NCI-H82 treated with DMSO at 0.1 percent for 48 hours (cell line): ENCODE results near the gene ESRP2.

Experiments
- DNase-seq: peaks from one replicate; lab custom pipeline; 2025; ENCODE audit not compliant: unreplicated experiment; lab: John Stamatoyannopoulos, UW

The ESRP2 gene

GRCh38 chr16:68242926-68243858, 7.3 kb upstream of the ESRP2 start:
- no peak for DNase-seq

- no peak for DNase-seq
Measured at GRCh38 chr16:68242085-68242484, 6.2 kb upstream of the ESRP2 start.

- DNase-seq, result no peak
Measured at GRCh38 chr16:68238029-68238345, 2.1 kb upstream of the ESRP2 start.

- peak; percentile 91 for DNase-seq
Measured at GRCh38 chr16:68237243-68238028, 1.5 kb upstream of the ESRP2 start.

- no peak for DNase-seq
Measured at GRCh38 chr16:68236826-68237242, 907 bp upstream of the ESRP2 start.

GRCh38 chr16:68236137-68236825, 354 bp upstream of the ESRP2 start:
- no peak for DNase-seq

GRCh38 chr16:68235108-68235886, 630 bp downstream of the ESRP2 start:
- DNase-seq, result no peak

- no peak for DNase-seq
Measured at GRCh38 chr16:68234188-68235107, 1.5 kb downstream of the ESRP2 start.

- no peak for DNase-seq
Measured at GRCh38 chr16:68233835-68234187, 2.1 kb downstream of the ESRP2 start.

GRCh38 chr16:68233085-68233834, 2.7 kb downstream of the ESRP2 start:
- DNase-seq, result peak; percentile 0

GRCh38 chr16:68232335-68232734, 3.6 kb downstream of the ESRP2 start:
- no peak for DNase-seq

GRCh38 chr16:68231384-68232136, 4.4 kb downstream of the ESRP2 start:
- DNase-seq, result no peak

- no peak for DNase-seq
Measured at GRCh38 chr16:68230956-68231355, 5.0 kb downstream of the ESRP2 start.

- DNase-seq, result no peak
Measured at GRCh38 chr16:68230176-68230571, 5.8 kb downstream of the ESRP2 start.

- DNase-seq, result peak; percentile 2
Measured at GRCh38 chr16:68229431-68230175, 6.3 kb downstream of the ESRP2 start.

- no peak for DNase-seq
Measured at GRCh38 chr16:68228652-68229051, 7.3 kb downstream of the ESRP2 start.

- DNase-seq, result no peak
Measured at GRCh38 chr16:68227850-68228553, 7.9 kb downstream of the ESRP2 start.
